Measurements from ENCODE around the gene CCDC198. TPM values are rescaled to one million over a fixed set of nuclear protein-coding genes. Genes with fewer than 3 reads are reported as not detected.

The CCDC198 gene
- total and polyA plus RNA-seq, 4 donors: not detected

DNA sequence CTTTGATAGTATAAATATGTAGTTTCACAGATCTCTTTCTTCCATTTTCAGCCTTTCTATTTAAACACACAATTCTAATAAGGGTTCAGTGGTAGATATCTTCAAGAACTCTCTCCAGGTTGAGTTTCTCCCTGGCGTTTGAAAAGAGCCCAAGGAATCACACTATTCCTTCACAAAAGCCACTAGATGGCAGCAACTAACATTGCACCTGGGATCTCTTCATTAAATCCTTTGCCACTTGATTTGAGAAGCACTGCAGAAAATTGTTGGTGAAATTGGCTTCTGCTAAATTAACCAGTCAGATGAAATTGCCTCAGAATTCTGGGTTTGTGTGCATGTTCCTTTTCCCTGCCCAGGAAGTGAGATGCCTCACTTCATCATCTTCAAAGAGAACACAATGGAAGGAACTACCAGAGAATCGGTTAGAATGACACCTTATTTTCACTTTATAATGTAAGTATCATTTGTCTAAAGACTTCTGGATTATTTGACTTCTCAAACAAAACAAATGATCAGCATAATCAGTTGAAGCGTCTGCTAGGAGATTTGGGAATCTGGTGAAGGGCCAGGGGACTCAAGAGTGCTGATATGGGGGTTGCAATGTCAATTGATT, 6.8 kb downstream of the CCDC198 start:
- H3K9ac ChIP-seq (ENCODE audit: insufficient read depth in 1 of 2, low read length in 2 of 2): no peak overlapping the region
- H3K4me1 ChIP-seq (ENCODE audit: control insufficient read depth in 5 of 5, insufficient read depth in 5 of 5, low read length in 5 of 5): no peaks in the 10 kb centered on the region
- TF ChIP-seq, protein P1, sequence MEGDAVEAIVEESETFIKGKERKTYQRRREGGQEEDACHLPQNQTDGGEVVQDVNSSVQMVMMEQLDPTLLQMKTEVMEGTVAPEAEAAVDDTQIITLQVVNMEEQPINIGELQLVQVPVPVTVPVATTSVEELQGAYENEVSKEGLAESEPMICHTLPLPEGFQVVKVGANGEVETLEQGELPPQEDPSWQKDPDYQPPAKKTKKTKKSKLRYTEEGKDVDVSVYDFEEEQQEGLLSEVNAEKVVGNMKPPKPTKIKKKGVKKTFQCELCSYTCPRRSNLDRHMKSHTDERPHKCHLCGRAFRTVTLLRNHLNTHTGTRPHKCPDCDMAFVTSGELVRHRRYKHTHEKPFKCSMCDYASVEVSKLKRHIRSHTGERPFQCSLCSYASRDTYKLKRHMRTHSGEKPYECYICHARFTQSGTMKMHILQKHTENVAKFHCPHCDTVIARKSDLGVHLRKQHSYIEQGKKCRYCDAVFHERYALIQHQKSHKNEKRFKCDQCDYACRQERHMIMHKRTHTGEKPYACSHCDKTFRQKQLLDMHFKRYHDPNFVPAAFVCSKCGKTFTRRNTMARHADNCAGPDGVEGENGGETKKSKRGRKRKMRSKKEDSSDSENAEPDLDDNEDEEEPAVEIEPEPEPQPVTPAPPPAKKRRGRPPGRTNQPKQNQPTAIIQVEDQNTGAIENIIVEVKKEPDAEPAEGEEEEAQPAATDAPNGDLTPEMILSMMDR (IDR thresholded peaks at IDR 0.05; ENCODE audit: control extremely low read depth, extremely low read depth): no peak
- H3K4me3 ChIP-seq: no peak overlapping the region
- no peaks in the 10 kb centered on the region for H3K27me3 ChIP-seq (ENCODE audit: control insufficient read depth in 3 of 3, insufficient read depth in 3 of 3, low read length in 2 of 3)
- no peak overlapping the region for H3K27ac ChIP-seq (ENCODE audit: low read depth in 1 of 2, low read length in 1 of 2)
- ATAC-seq (ENCODE audit: insufficient read depth, low FRiP score) (no peak), DNase-seq (peak in 2 of 3 donors; percentile 51 to 66)
- H3K36me3 ChIP-seq (ENCODE audit: control insufficient read depth in 4 of 4, insufficient read depth in 4 of 4, low read length in 4 of 4): no peaks in the 10 kb centered on the region
- WGBS, 2 donors: 31 to 37% methylated on average over 3 of the region's 3 CpGs
- H3K9me3 ChIP-seq (ENCODE audit: control insufficient read depth in 4 of 4, insufficient read depth in 3 of 4, low read length in 3 of 4): no peaks in the 10 kb centered on the region

DNA sequence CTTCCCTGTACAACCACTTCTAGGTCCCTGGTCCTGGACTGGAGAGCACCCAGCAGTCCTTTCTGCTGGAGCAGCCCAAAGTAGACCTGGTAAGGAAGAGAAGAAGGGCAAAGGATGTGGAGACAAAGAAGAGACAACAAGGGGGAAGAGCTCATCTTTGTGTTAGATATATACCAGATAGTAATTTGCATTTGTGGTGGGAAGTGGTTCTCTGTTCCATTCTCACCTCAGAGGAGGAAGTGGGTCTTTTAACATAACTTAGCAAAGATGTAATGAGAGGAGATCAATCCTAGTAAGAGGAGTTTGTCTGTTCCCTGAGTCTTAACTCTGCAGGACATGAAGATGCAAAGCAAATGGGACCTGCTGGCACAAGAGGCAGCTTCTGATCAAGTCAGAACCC, 8.0 kb downstream of the CCDC198 start:
- no peaks in the 10 kb centered on the region for H3K36me3 ChIP-seq (ENCODE audit: control insufficient read depth in 4 of 4, insufficient read depth in 4 of 4, low read length in 4 of 4)
- H3K4me1 ChIP-seq (ENCODE audit: control insufficient read depth in 5 of 5, insufficient read depth in 5 of 5, low read length in 5 of 5): no peaks in the 10 kb centered on the region
- no peak for DNase-seq
- no peak overlapping the region for H3K9ac ChIP-seq (ENCODE audit: insufficient read depth in 1 of 2, low read length in 2 of 2)
- H3K4me3 ChIP-seq: no peak overlapping the region
- ATAC-seq (ENCODE audit: insufficient read depth, low FRiP score): no peak
- TF ChIP-seq, protein P1 (IDR thresholded peaks at IDR 0.05; ENCODE audit: control extremely low read depth, extremely low read depth): no peak
- no peaks in the 10 kb centered on the region for H3K9me3 ChIP-seq (ENCODE audit: control insufficient read depth in 4 of 4, insufficient read depth in 3 of 4, low read length in 3 of 4)
- no peaks in the 10 kb centered on the region for H3K27me3 ChIP-seq (ENCODE audit: control insufficient read depth in 3 of 3, insufficient read depth in 3 of 3, low read length in 2 of 3)
- no peak overlapping the region for H3K27ac ChIP-seq (ENCODE audit: low read depth in 1 of 2, low read length in 1 of 2)

DNA sequence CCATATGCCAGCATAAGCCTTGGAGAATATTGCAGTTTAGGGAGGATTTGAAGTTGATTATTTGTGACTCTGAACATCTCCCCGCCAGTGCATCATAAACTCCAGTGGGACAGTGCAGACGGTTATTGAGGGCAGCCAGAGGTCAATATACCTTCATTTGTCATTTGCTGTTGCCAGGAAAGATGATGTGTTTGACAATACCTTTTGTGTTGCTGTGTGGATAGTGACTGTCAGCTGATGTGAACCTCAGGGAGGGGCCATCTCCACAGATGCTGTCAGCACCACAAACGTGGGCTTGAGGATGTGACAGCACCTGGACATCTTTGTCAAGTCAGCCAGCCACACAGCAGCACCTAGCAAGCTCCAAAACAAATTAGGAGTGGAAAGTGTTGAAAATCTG, 11.5 kb downstream of the CCDC198 start:
- Histone ChIP-seq H3K27ac (ENCODE audit: low read depth in 1 of 2, low read length in 1 of 2) (no peak overlapping the region), H3K36me3 (ENCODE audit: control insufficient read depth in 4 of 4, insufficient read depth in 4 of 4, low read length in 4 of 4) (no peaks in the 10 kb centered on the region), H3K4me3 (no peak overlapping the region), H3K4me1 (ENCODE audit: control insufficient read depth in 5 of 5, insufficient read depth in 5 of 5, low read length in 5 of 5) (peaks cover 0 to 2% (median 0%) of the 10 kb centered on the region in 5 donors), H3K9me3 (ENCODE audit: control insufficient read depth in 4 of 4, insufficient read depth in 3 of 4, low read length in 3 of 4) (no peaks in the 10 kb centered on the region), H3K9ac (ENCODE audit: insufficient read depth in 1 of 2, low read length in 2 of 2) (no peak overlapping the region), H3K27me3 (ENCODE audit: control insufficient read depth in 3 of 3, insufficient read depth in 3 of 3, low read length in 2 of 3) (no peaks in the 10 kb centered on the region)
- 45 to 48% methylated on average over 3 of the region's 3 CpGs for WGBS, 2 donors
- TF ChIP-seq, protein P1 (IDR thresholded peaks at IDR 0.05; ENCODE audit: control extremely low read depth, extremely low read depth): no peak
- ATAC-seq (ENCODE audit: insufficient read depth, low FRiP score) (no peak), DNase-seq (no peak)

DNA sequence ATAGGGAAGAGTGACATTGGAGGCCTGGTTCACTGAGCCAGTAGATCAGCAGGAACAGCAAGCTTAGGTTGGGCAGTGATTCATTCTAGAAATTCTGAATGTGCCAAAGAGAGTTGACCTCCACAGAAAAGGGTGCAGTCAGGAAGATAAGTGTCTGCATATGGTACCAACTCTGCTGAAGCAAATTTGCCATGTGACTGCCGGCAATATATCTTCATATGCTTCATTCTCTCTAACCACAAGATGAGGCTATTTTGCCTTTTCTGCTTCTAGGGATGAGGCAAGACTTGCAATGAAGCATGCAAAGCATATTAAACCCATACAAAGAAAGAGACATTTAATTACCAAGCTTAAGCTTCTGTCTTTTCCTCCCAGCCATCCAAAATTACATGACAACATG, 13.6 kb downstream of the CCDC198 start:
- 93 to 94% methylated on average over 1 of the region's 1 CpG for WGBS, 2 donors
- H3K27ac ChIP-seq (ENCODE audit: low read depth in 1 of 2, low read length in 1 of 2): no peak overlapping the region

More for the DNA sequence above, 13.6 kb downstream of the CCDC198 start:
- Histone ChIP-seq H3K36me3 (ENCODE audit: control insufficient read depth in 4 of 4, insufficient read depth in 4 of 4, low read length in 4 of 4) (no peaks in the 10 kb centered on the region), H3K9me3 (ENCODE audit: control insufficient read depth in 4 of 4, insufficient read depth in 3 of 4, low read length in 3 of 4) (no peaks in the 10 kb centered on the region), H3K9ac (ENCODE audit: insufficient read depth in 1 of 2, low read length in 2 of 2) (no peak overlapping the region), H3K27me3 (ENCODE audit: control insufficient read depth in 3 of 3, insufficient read depth in 3 of 3, low read length in 2 of 3) (no peaks in the 10 kb centered on the region), H3K4me3 (no peak overlapping the region), H3K4me1 (ENCODE audit: control insufficient read depth in 5 of 5, insufficient read depth in 5 of 5, low read length in 5 of 5) (peaks cover 0 to 2% (median 0%) of the 10 kb centered on the region in 5 donors)
- TF ChIP-seq, protein P1 (IDR thresholded peaks at IDR 0.05; ENCODE audit: control extremely low read depth, extremely low read depth): no peak
- DNase-seq (no peak), ATAC-seq (ENCODE audit: insufficient read depth, low FRiP score) (no peak)

All from lung (tissue), 12 donors.